Measurements from ENCODE around the gene YIPF5. TPM values are rescaled to one million over a fixed set of nuclear protein-coding genes. Genes with fewer than 3 reads are reported as not detected.

YIPF5 gene
- total RNA-seq, 1 donor from 2014 or later: 60.2 TPM

DNA sequence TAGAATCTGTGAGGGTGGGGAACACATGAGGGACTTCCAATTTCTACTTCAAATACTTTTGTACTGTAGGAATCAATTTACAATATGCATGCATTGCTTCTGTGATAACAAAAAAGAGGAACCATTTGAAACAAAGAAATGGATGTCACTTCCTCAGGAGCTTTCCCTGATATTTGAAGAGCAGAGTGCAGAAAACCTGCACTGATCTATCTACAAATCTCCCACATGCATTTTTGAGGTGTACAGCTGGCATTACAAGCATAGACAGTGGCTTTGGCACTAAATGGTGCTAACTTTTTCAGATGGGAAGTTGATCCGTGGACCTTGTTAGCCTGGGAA lies 27.7 kb downstream of the YIPF5 start:
- no peaks in the 10 kb centered on the region for H3K9me3 Mint-ChIP-seq
- H3K27me3 Mint-ChIP-seq (ENCODE audit: low read depth): peaks cover 7% of the 10 kb centered on the region
- TF ChIP-seq, protein P1, sequence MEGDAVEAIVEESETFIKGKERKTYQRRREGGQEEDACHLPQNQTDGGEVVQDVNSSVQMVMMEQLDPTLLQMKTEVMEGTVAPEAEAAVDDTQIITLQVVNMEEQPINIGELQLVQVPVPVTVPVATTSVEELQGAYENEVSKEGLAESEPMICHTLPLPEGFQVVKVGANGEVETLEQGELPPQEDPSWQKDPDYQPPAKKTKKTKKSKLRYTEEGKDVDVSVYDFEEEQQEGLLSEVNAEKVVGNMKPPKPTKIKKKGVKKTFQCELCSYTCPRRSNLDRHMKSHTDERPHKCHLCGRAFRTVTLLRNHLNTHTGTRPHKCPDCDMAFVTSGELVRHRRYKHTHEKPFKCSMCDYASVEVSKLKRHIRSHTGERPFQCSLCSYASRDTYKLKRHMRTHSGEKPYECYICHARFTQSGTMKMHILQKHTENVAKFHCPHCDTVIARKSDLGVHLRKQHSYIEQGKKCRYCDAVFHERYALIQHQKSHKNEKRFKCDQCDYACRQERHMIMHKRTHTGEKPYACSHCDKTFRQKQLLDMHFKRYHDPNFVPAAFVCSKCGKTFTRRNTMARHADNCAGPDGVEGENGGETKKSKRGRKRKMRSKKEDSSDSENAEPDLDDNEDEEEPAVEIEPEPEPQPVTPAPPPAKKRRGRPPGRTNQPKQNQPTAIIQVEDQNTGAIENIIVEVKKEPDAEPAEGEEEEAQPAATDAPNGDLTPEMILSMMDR (IDR thresholded peaks at IDR 0.05; ENCODE audit: unreplicated experiment): no peak
- DNase-seq (ENCODE audit: low spot score in 2 of 2, unreplicated experiment in 2 of 2): no peak
- no peaks in the 10 kb centered on the region for H3K36me3 Mint-ChIP-seq
- no peak overlapping the region for H3K27ac Mint-ChIP-seq
- peaks cover 29% of the 10 kb centered on the region for H3K4me1 Mint-ChIP-seq
- H3K4me3 Mint-ChIP-seq: no peak overlapping the region

- H3K4me3 Mint-ChIP-seq: no peak overlapping the region
- no peaks in the 10 kb centered on the region for H3K36me3 Mint-ChIP-seq
- DNase-seq (ENCODE audit: low spot score in 2 of 2, unreplicated experiment in 2 of 2): no peak
- TF ChIP-seq, protein P1 (IDR thresholded peaks at IDR 0.05; ENCODE audit: unreplicated experiment): peak; percentile 70
- peaks cover 29% of the 10 kb centered on the region for H3K4me1 Mint-ChIP-seq
- H3K27ac Mint-ChIP-seq: no peak overlapping the region
- no peaks in the 10 kb centered on the region for H3K9me3 Mint-ChIP-seq
- peaks cover 7% of the 10 kb centered on the region for H3K27me3 Mint-ChIP-seq (ENCODE audit: low read depth)
Measured at GRCh38 chr5:144142139-144142823, 28.2 kb downstream of the YIPF5 start.

GRCh38 chr5:144141585-144141984 lies 28.9 kb downstream of the YIPF5 start:
- TF ChIP-seq, protein P1 (IDR thresholded peaks at IDR 0.05; ENCODE audit: unreplicated experiment): no peak
- no peaks in the 10 kb centered on the region for H3K36me3 Mint-ChIP-seq
- H3K4me3 Mint-ChIP-seq: no peak overlapping the region
- H3K27ac Mint-ChIP-seq: no peak overlapping the region
- no peak for DNase-seq (ENCODE audit: low spot score in 2 of 2, unreplicated experiment in 2 of 2)
- no peaks in the 10 kb centered on the region for H3K9me3 Mint-ChIP-seq
- H3K27me3 Mint-ChIP-seq (ENCODE audit: low read depth): peaks cover 7% of the 10 kb centered on the region
- H3K4me1 Mint-ChIP-seq: peaks cover 27% of the 10 kb centered on the region

- peaks cover 5% of the 10 kb centered on the region for H3K9me3 Mint-ChIP-seq
- peaks cover 7% of the 10 kb centered on the region for H3K27me3 Mint-ChIP-seq (ENCODE audit: low read depth)
- DNase-seq (ENCODE audit: low spot score in 2 of 2, unreplicated experiment in 2 of 2): no peak
- TF ChIP-seq, protein P1 (IDR thresholded peaks at IDR 0.05; ENCODE audit: unreplicated experiment): no peak
- H3K36me3 Mint-ChIP-seq: no peaks in the 10 kb centered on the region
- no peak overlapping the region for H3K27ac Mint-ChIP-seq
- peaks cover 19% of the 10 kb centered on the region for H3K4me1 Mint-ChIP-seq
- no peak overlapping the region for H3K4me3 Mint-ChIP-seq
Measured at GRCh38 chr5:144139586-144139985, 30.9 kb downstream of the YIPF5 start.

DNA sequence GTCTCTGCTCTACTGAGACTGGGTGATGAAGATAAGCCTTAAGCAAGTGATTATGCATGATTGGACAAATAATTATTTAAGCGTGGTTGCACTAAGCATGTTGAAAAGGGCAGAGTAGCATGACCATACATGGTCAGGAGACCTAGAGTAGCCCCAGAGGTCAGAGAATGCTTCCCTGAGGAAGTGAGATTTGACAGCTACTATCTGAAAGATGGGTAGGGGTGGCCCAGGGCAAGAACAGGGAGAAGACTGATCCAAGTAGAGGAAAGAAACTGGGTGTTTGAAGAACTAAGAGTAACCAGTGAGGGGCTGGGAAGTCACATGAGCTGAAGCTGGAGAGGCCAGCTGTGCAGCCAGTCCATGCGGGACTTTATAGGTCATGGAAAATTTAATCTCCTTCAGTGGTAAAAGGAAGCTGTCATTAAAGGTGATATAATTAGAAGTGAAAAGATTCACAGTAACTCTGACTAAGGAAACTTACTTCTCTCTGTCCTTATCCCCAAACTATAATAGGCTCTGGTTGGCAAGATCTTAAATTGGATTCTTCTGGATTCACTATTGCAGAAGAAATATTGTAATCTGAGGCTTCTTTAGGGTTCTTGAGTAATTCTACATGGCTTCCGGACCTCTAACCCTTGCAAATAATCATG lies 35.2 kb downstream of the YIPF5 start:
- H3K27me3 Mint-ChIP-seq (ENCODE audit: low read depth): peaks cover 2% of the 10 kb centered on the region
- peaks cover 5% of the 10 kb centered on the region for H3K9me3 Mint-ChIP-seq
- H3K4me3 Mint-ChIP-seq: no peak overlapping the region
- H3K4me1 Mint-ChIP-seq: peaks cover 13% of the 10 kb centered on the region
- TF ChIP-seq, protein P1 (IDR thresholded peaks at IDR 0.05; ENCODE audit: unreplicated experiment): no peak
- no peak for DNase-seq (ENCODE audit: low spot score in 2 of 2, unreplicated experiment in 2 of 2)
- H3K27ac Mint-ChIP-seq: no peak overlapping the region
- H3K36me3 Mint-ChIP-seq: no peaks in the 10 kb centered on the region

Measured in mesothelial cell of epicardium (in vitro differentiated cells).